Ovary (tissue), 9 donors: ENCODE measurements around the gene PFKFB4. TPM values are rescaled to one million over a fixed set of nuclear protein-coding genes. Genes with fewer than 3 reads are reported as not detected.

Experiments
- DNase-seq, 5 donors: peaks; one replicate each; pipeline ENCODE4 v3.0.0-alpha.2; 2019 to 2020
- H3K27ac ChIP-seq, 2 donors: fragments of 200-600 bp; one replicate each; pipeline versions ENCODE4 v1.5.1 to v1.8.0; 2019 to 2022
- H3K27me3 ChIP-seq: fragments of 200-600 bp; one replicate; pipeline ENCODE4 v1.8.0; 2022
- H3K36me3 ChIP-seq: fragments of 200-600 bp; sonication (generic); one replicate; pipeline ENCODE4 v1.5.1; 2019
- H3K4me1 ChIP-seq: one replicate; pipeline ENCODE4 v1.8.1; 2013; ENCODE audit warnings: mild to moderate bottlenecking, moderate library complexity; ENCODE audit not compliant: insufficient read depth
- H3K4me3 ChIP-seq: fragments of 200-600 bp; sonication (generic); one replicate; pipeline ENCODE4 v1.5.1; 2017
- H3K9me3 ChIP-seq, 2 donors: fragments of 200-600 bp in 1 of 2; sonication (generic) in 1 of 2; one replicate each; pipeline versions ENCODE4 v1.5.1 to v1.8.1; 2013 to 2019; ENCODE audit warnings: mild to moderate bottlenecking in 1 of 2, moderate library complexity in 1 of 2
- EP300 ChIP-seq: sonication (generic); formaldehyde crosslinking; IDR thresholded peaks from one replicate; pipeline ENCODE4 v1.6.1; 2017; ENCODE audit warnings: antibody characterized with exemption
- POLR2A ChIP-seq: fragments of 450-650 bp; IDR thresholded peaks from one replicate; pipeline ENCODE4 v1.6.1; 2017; ENCODE audit warnings: antibody characterized with exemption, mild to moderate bottlenecking, moderate library complexity
- WGBS, 3 donors: extraction: QIAGEN DNeasy Blood & Tissue Kit in 1 of 3; methylation state at CpG; one replicate each; pipeline versions ENCODE4 v1.1.5 to v1.1.7; 2013 to 2017; 5-methylcytosine and 5-hydroxymethylcytosine counted together
- intact Hi-C, 4 donors: fragments of 100-400 bp; cut with DNase I; formaldehyde crosslinking; loops; one replicate each; pipeline versions ENCODE4 v1.11.0 to v1.15.1; 2022 to 2023
- polyA plus RNA-seq, 2 donors: library from polyadenylated mRNA; stranded (reverse); fragments of 200-250 nt in 1 of 2; fragments of 350-450 nt in 1 of 2; fragmentation: Illumina TruSeq in 1 of 2; extraction: RNeasy Lipid Tissue Mini Kit (QIAGEN cat#74804) in 1 of 2; gene quantifications; one replicate each; pipeline ENCODE4 v1.2.3, GENCODE V29; 2013 to 2014
- total RNA-seq, 7 donors: library from RNA; depleted of rRNA in 2 of 7; stranded (reverse); fragments of >200 nt in 2 of 7; fragmentation: NEBNext Ultra II Directional in 3 of 7; extraction: Animal tissue kit (Norgen Biotek cat#: 25700) in 3 of 7; gene quantifications; one replicate each; pipeline versions ENCODE4 v1.1.0 to v1.2.4, GENCODE V29; 2016 to 2023
- TF ChIP-seq, protein P1 (sequence below), 3 donors: fragments of 450-650 bp in 2 of 3; fragments of 200-600 bp in 1 of 3; IDR thresholded peaks; one replicate each; pipeline versions ENCODE4 v1.5.1 to v1.8.0; 2016 to 2022; ENCODE audit warnings: antibody characterized with exemption in 3 of 3, mild to moderate bottlenecking in 1 of 3
- donor health status: DM: no; HTN: no; CAD: no; lungs with moderate emphysema.
- donor health status: DM: no; HTN: no; CAD: no.
- donor health status: Bipolar disorder and iron deficiency.
- donor health status: DM: yes; HTN: yes; CAD: no.
- donor health status: DM: no; HTN: no; CAD: no.
- donor health status: DM: yes; HTN: yes; CAD: no.

PFKFB4 gene
- total and polyA plus RNA-seq, 9 donors: 2.3 to 8.0 (median 5.6) TPM

- Histone ChIP-seq H3K9me3 (no peaks in the 10 kb centered on the region), H3K4me1 (no peaks in the 10 kb centered on the region), H3K27me3 (no peaks in the 10 kb centered on the region), H3K36me3 (no peaks in the 10 kb centered on the region), H3K27ac (no peak overlapping the region), H3K4me3 (no peak overlapping the region)
- TF ChIP-seq, protein P1, sequence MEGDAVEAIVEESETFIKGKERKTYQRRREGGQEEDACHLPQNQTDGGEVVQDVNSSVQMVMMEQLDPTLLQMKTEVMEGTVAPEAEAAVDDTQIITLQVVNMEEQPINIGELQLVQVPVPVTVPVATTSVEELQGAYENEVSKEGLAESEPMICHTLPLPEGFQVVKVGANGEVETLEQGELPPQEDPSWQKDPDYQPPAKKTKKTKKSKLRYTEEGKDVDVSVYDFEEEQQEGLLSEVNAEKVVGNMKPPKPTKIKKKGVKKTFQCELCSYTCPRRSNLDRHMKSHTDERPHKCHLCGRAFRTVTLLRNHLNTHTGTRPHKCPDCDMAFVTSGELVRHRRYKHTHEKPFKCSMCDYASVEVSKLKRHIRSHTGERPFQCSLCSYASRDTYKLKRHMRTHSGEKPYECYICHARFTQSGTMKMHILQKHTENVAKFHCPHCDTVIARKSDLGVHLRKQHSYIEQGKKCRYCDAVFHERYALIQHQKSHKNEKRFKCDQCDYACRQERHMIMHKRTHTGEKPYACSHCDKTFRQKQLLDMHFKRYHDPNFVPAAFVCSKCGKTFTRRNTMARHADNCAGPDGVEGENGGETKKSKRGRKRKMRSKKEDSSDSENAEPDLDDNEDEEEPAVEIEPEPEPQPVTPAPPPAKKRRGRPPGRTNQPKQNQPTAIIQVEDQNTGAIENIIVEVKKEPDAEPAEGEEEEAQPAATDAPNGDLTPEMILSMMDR (IDR thresholded peaks at IDR 0.05): no peak
- TF ChIP-seq EP300: no peak
- no peak for TF ChIP-seq POLR2A
- intact Hi-C loops: no loop called here
- WGBS, 3 donors: 80 to 89% (median 88%) methylated on average over 7 of the region's 7 CpGs
- no peak for DNase-seq
These were observed 15.9 kb upstream of the PFKFB4 start for GRCh38 chr3:48572517-48572916.

DNA sequence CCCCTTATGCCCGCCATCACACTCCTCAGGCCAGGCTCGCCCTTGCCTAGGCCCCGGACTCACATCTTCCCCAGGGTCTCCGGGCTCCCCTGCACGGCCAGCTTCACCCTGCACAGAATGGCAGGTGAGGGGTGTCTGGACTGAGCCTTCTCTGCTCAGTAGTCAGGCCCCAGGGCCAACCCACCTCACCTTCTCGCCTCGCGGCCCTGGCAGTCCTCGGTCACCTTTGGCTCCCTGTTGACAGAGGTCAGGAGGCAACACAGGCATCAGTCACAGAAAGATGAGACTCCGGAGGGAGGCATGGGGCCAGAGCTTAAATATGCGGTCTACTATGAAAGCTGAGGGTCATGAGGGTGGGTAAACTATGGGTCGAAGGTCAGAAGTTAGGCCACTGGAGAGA is 15.3 kb upstream of the PFKFB4 start:
- intact Hi-C loops: no loop called here
- Histone ChIP-seq H3K4me3 (no peak overlapping the region), H3K36me3 (no peaks in the 10 kb centered on the region), H3K27ac (no peak overlapping the region), H3K27me3 (no peaks in the 10 kb centered on the region), H3K4me1 (no peaks in the 10 kb centered on the region), H3K9me3 (no peaks in the 10 kb centered on the region)
- TF ChIP-seq EP300 (no peak), POLR2A (no peak)
- TF ChIP-seq, protein P1 (IDR thresholded peaks at IDR 0.05): no peak
- no peak for DNase-seq
- 82 to 89% (median 88%) methylated on average over 12 of the region's 12 CpGs for WGBS, 3 donors

- Histone ChIP-seq H3K4me3 (no peak overlapping the region), H3K27me3 (no peaks in the 10 kb centered on the region), H3K36me3 (no peaks in the 10 kb centered on the region), H3K4me1 (no peaks in the 10 kb centered on the region), H3K9me3 (no peaks in the 10 kb centered on the region), H3K27ac (no peak overlapping the region)
- intact Hi-C loops: no loop called here
- WGBS, 3 donors: 91 to 92% (median 91%) methylated on average over 18 of the region's 18 CpGs
- no peak for DNase-seq
- no peak for TF ChIP-seq EP300
- TF ChIP-seq POLR2A: no peak
These were observed 13.3 kb upstream of the PFKFB4 start for GRCh38 chr3:48569808-48570450.

DNA sequence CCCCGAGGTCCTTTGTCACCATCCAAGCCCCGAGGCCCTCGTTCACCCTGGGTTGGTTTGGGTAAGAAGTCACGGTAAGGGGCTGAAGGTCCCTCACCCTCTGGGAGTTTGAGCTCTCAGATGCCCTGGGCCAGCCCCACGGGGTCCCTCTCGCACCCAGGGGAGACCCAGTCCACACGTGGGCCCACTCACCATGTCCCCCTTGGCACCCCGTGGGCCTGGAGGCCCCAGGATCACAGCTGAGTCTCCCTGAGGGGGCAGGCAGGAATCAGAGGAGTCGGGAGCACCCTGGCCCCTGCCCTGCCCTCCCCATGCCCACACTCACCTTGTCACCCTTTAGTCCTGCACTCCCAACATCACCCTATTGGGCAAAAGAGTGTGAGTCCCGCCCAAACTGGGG is 12.8 kb upstream of the PFKFB4 start:
- Histone ChIP-seq H3K36me3 (no peaks in the 10 kb centered on the region), H3K4me3 (no peak overlapping the region), H3K4me1 (no peaks in the 10 kb centered on the region), H3K27ac (no peak overlapping the region), H3K9me3 (no peaks in the 10 kb centered on the region), H3K27me3 (no peaks in the 10 kb centered on the region)
- DNase-seq: no peak
- intact Hi-C loops: no loop called here
- TF ChIP-seq, protein P1 (IDR thresholded peaks at IDR 0.05): no peak
- TF ChIP-seq EP300 (no peak), POLR2A (no peak)
- 89 to 93% (median 89%) methylated on average over 10 of the region's 10 CpGs for WGBS, 3 donors

- intact Hi-C loops: no loop called here
- no peaks in the 10 kb centered on the region for H3K9me3 ChIP-seq
- 89 to 98% (median 91%) methylated on average over 6 to 7 of the region's 7 CpGs for WGBS, 3 donors
- H3K27me3 ChIP-seq: no peaks in the 10 kb centered on the region
- TF ChIP-seq, protein P1 (IDR thresholded peaks at IDR 0.05): no peak
- TF ChIP-seq POLR2A (no peak), EP300 (no peak)
- H3K36me3 ChIP-seq: no peaks in the 10 kb centered on the region
- no peak for DNase-seq
- H3K27ac ChIP-seq: no peak overlapping the region
- no peaks in the 10 kb centered on the region for H3K4me1 ChIP-seq
- no peak overlapping the region for H3K4me3 ChIP-seq
These were observed 11.9 kb upstream of the PFKFB4 start for GRCh38 chr3:48568476-48568875.
